GM19397 (cell line): ENCODE results near the gene SYCN.

Source experiments
- ATAC-seq: cut with Tn5 transposase; IDR thresholded peaks from one replicate; pipeline ENCODE4 v1.9.1; 2021; ENCODE audit warnings: mild to moderate bottlenecking, moderate library complexity; ENCODE audit not compliant: unreplicated experiment

SYCN gene

DNA sequence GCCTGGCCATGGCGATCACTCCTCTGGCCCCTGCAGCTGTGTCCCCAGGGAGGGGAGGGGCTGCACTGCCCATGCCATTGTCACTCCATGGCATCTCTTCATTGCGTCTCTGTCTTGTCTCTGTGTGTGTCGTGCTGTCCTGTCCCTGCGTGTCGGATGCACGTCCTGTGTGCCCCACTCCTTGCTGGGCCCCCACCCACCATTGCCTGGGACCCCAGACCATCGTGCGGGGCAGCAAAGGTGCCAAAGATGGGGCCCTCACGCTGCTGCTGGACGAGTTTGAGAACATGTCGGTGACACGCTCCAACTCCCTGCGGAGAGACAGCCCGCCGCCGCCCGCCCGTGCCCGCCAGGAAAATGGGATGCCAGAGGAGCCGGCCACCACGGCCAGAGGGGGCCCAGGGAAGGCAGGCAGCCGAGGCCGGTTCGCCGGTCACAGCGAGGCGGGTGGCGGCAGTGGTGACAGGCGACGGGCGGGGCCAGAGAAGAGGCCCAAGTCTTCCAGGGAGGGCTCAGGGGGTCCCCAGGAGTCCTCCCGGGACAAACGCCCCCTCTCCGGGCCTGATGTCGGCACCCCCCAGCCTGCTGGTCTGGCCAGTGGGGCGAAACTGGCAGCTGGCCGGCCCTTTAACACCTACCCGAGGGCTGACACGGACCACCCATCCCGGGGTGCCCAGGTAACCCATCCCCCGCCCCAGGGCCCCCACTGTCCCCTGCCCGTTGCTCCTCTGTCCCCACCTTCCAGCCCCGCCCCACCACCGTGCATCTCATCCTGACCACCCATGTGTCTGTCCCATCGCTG is 31.2 kb downstream of the SYCN start:
- no peak for ATAC-seq

- ATAC-seq = no peak
Measured at GRCh38 chr19:39171479-39172465, 32.3 kb downstream of the SYCN start.

DNA sequence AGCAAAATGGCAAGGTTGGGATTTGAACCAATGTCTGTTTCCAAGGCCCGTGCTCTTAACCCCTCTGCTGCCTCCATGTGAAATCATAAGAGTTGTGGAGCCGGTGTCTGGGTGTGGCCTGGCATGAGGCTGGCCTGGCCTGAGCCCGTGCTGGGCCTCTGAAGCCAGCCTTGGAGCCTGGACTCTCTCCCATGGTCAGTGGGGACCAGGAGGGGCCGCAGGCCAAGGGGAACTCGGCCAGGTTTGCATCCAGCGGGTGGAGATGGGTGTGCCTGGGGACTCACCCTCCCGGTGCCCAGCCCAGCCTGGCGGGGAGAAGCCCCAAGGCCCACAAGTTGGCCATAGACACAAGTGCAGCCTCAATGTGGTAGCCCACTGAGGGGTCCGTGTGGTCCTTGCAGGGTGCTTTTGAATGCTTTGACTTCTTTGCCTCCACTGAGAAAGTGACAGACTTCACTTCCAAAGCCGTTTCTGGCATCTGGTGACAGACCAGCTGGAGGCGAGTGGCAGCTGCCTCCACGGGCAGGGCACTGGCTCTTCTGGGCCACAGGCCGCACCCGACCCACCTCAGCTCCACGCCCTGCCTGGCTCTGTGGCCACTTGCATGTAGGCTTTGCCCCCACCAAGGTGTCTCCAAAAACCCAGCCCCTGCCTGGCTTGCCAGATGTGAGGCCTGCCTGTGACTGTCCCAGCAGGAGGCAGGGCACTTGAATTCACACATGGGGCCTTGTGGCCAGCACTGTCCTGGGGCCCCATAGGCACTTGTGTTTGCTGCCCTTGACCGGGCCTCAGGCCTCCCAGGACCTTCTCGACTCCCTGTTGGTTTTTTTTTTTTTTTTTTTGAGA is 33.5 kb downstream of the SYCN start:
- no peak for ATAC-seq

GRCh38 chr19:39169143-39169810 is 34.8 kb downstream of the SYCN start:
- ATAC-seq = no peak

DNA sequence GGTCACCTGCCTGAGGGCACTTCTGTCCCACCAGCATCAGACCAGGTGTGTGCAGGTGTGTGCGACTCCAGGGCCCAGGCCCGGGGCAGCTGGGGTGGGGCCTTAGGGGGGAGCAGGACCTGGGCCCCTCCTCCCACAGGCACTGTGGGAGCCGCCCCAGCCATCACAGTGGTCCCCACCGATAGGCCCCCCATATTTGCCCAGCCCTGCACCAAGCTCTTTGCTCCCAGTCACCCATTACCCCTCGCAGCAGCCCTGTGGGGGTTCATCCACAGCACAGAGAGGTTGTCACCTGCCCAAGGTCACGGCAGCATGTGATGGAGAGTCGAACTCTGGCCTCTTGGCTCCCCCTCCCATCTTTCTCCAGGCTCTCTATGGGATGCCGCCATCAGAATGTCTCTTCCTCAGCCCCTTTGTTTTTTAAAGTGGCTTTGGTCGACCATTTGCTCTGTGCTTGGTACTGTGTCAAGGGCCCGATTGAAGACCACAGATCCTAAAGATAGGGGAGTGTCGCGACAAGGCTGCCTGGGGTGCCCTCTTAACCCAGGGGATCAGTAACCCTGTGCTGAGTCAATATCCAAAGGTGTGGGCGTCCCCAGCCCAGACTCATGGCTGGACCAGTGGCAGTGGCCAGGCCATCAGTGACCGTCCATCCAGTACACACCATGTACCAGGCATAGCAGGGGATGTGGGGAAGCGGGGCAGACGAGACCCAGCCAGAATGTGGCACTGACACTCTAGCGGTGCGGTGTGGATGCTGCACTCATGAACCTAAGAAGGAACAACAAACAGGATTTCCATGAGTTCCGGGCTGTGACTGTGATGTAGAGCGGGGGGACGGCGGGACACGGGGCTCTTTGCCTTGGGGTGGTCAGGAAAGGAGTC is 35.6 kb downstream of the SYCN start:
- ATAC-seq = no peak

GRCh38 chr19:39167461-39168257 is 36.4 kb downstream of the SYCN start:
- ATAC-seq = no peak

- no peak for ATAC-seq
Measured at GRCh38 chr19:39166571-39167391, 37.3 kb downstream of the SYCN start.

- no peak for ATAC-seq
Measured at GRCh38 chr19:39165857-39166256, 38.2 kb downstream of the SYCN start.

DNA sequence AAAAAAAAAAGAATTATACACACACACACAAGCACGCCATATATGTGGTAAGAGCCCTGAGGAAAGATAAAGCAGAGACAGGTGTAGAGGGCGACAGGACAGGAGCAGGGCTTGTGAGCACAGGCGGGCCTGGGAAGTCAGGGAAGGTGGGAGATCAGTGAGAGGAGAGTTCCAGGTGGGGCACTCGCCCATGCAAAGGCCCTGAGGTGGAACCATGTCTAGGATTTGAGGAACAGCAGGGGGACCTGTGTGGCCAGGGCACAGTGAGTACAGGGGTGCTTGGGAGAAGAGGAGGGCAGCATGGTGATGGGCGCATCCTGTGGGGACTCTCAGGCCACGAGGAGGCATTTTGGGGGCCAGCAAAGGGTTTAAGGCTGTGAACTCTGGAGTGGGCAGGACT is 39.8 kb downstream of the SYCN start:
- ATAC-seq = no peak

DNA sequence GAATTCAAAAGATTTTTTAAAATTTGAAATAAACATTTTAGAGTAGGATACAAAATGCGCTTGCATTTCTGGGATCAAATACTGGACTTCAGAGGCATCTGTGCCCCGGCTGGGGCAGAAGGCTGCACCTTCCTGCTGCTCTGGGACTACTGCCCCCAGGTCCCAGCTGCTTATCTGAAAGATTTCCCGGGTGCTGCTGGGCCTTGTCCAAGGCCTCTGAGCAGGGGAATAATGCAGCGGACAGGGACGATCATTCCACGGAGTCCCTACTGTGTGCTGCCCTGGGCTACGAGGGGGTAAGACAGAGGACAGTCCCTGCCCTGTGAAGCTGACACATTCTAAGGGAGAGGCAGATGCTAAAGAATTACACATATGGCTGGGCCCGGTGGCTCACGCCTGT is 40.4 kb downstream of the SYCN start:
- ATAC-seq = no peak

DNA sequence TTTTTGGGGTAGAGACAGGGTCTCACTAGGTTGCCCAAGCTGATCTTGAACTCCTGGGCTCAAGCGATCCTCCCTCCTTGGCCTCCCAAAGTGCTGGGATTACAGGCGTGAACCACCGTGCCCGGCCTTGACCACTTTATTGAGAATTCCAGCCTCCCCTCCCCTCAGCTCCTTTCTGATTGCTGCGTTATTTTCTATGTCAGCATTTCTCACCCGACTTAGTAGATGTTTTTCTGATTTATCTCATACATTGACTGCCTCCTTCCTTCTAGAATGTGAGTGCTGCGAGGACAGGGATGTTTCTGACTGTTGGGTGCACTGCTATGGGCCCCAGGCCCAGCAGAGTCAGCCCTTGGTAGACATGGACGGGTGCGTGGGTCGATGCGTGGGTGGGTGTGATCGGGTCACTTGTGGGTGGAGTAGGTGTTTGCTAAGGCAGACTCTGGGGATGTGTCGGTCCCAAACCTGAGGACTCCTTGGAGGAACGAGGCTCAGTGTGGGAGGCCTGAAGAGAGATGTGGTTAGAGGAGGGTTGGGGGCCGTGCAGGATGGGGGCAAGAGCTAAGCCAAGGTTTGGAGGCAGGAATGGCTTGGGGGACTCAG is 41.5 kb downstream of the SYCN start:
- ATAC-seq = no peak

DNA sequence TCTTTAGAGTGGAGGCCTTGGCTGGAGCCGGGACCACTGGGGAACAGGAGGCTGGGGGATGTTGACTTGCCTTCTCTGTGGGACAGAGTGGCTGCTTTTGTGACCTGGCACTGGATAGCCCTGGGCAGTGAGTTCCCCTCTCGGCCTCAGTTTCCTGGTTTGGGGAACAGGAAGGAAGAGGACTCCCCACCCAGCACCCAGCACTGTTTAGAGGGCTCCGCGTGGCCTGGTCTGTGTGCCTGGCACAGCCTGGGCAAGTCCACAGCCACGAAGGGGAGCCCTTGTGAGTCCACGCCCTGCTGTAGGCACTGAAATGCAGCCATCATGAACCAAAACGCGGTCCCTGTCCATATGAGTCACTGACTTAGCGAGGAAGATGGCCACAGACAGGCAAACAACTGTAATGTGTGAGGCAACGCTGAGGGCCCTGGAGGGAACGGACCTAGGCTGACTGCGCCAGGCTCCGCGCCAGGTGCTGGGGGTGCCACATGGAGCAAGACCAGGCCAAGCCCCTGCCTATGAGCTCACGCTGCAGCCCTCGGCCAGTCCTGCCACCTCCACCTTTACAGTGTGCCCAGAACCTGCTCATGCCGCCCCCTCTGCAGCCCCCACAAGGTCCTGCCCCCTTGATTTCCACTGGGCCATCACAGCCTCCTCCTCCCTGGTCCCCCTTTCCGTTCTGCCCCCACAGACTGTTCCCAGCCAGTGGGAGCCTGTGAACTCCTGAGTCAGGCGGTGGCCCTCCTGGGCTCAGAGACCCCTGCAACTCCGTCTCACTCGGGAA is 43.0 kb downstream of the SYCN start:
- no peak for ATAC-seq

DNA sequence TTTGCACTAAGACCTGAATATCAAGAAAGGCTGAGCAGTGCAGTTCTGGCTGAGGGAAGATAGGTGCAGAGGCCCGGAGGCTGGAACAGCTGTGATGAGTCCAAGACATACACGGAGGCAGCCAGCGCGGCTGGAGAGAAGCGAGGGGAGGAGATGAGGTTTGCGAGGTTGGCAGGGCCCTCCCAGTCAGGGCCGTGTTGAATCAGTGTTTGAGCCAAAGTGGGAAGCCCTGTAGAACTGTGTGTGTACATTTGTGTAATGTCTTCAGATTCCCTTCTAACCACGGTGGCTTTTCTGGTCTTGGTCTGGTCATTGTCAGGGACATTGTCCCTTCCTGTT is 43.6 kb downstream of the SYCN start:
- ATAC-seq = no peak

DNA sequence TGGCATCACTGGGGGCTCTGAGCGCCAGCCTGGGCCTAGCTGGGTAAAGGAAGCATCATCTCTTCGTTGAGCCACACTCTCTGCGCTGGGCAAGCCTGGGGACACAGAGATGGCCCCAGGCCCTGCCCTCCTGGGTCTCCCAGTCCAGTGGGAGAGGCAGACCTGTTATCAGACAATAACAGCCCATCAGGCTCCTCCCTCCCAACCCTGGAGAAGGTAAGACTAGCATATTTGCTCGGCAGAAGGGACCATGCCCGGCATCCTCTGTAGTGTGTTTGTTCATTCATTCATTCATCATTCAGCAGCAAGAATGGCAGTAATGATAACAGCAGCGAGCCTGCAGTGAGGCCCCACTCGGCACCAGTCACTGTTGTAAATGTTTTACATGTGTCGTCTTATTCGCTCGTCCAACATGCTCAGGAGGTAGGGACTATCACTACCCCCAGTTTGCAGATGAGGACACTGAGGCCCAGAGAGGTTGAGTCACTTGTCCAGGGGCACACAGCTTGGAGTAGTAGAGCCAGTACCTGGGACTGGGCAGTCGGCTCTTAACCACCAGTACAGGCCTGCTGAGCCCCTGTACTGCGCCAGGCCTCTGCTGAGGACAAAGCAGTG is 45.3 kb downstream of the SYCN start:
- no peak for ATAC-seq

DNA sequence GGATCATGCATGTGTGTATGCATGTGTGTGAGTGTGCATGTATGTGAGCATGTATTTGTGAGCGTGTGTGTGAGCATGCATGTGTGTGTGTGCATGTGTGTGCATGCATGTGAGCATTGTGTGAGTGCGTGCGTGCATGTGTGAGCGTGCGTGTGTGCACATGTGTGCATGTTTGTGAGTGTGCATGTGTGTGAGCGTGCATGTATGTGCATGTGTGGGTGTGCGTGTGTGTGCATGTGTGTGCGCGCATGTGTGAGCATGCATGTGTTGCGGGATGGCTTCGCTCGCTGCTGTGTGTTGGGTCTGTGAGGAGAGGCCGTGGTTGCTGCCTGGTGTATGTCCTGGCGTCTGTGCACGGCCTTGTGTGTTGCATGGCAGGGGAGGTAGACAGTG is 46.1 kb downstream of the SYCN start:
- ATAC-seq = no peak

- no peak for ATAC-seq
Measured at GRCh38 chr19:39157275-39157996, 46.6 kb downstream of the SYCN start.
